IMR-90 (cell line): ENCODE data around the gene ANAPC7. TPM values are rescaled to one million over a fixed set of nuclear protein-coding genes. Genes with fewer than 3 reads are reported as not detected.
"Not testable (repeated sequence)": the region's sequence is repeated elsewhere in the genome, so short reads cannot be mapped to it uniquely, and the experiment has no call there.

Experiments used
- ATAC-seq: fragments of 200-7000 bp; cut with Tn5 transposase; 2 replicates; pipeline ENCODE4 v1.9.1; 2020; ENCODE audit warnings: low read depth, mild to moderate bottlenecking, moderate library complexity
- BruUV-seq: library from RNA; stranded (reverse); fragments of 400-500 nt; replicated peaks from 2 replicates; lab custom pipeline; 2021; lab: Mats Ljungman, UMichigan
- CTCF ChIA-PET: fragments of 300-600 bp; formaldehyde crosslinking; extraction: SDS; loops from one replicate; lab custom pipeline; 2021; ENCODE audit warnings: antibody characterized with exemption; lab: Yijun Ruan, JAX
- POLR2A ChIA-PET: fragments of 300-600 bp; sonication (Branson Sonifier 250); formaldehyde crosslinking; loops from one replicate; lab custom pipeline; 2022; ENCODE audit warnings: antibody characterized with exemption; ENCODE audit not compliant: unreplicated experiment; lab: Charles Lee
- DNase-seq: peaks from one replicate; pipeline ENCODE4 v3.0.0; 2013
- H2AFZ ChIP-seq: replicated peaks from 2 replicates; pipeline ENCODE3; 2013; ENCODE audit warnings: low read length, mild to moderate bottlenecking; ENCODE audit not compliant: poor library complexity
- H2AK5ac ChIP-seq: 2 replicates; pipeline ENCODE4 v1.6.1; 2013; ENCODE audit warnings: low read depth, low read length, inconsistent platforms
- H2AK9ac ChIP-seq: replicated peaks from 2 replicates; pipeline ENCODE3; 2013; ENCODE audit warnings: mild to moderate bottlenecking, low read depth, low read length, moderate library complexity; ENCODE audit not compliant: poor library complexity
- H2BK120ac ChIP-seq: 2 replicates; pipeline ENCODE4 v1.6.1; 2013; ENCODE audit warnings: low read depth, low read length, inconsistent platforms
- H2BK15ac ChIP-seq: 3 replicates; pipeline ENCODE4 v1.6.1; 2013; ENCODE audit warnings: low read depth, low read length, inconsistent platforms
- H2BK20ac ChIP-seq: 2 replicates; pipeline ENCODE4 v1.6.1; 2013; ENCODE audit warnings: low read depth, mild to moderate bottlenecking, inconsistent platforms, low read length, moderate library complexity
- H2BK5ac ChIP-seq: 2 replicates; pipeline ENCODE4 v1.6.1; 2013; ENCODE audit warnings: mild to moderate bottlenecking, low read depth, low read length, inconsistent platforms; ENCODE audit not compliant: poor library complexity, severe bottlenecking
- H3K14ac ChIP-seq: replicated peaks from 2 replicates; pipeline ENCODE4 v1.6.1; 2013; ENCODE audit warnings: low read depth, low read length, inconsistent platforms
- H3K18ac ChIP-seq: 2 replicates; pipeline ENCODE4 v1.6.1; 2013; ENCODE audit warnings: low read depth, low read length, control low read depth
- H3K23ac ChIP-seq: 2 replicates; pipeline ENCODE4 v1.6.1; 2013; ENCODE audit warnings: low read depth, low read length, inconsistent platforms
- H3K27ac ChIP-seq: 2 replicates; pipeline ENCODE4 v1.5.1; 2013; ENCODE audit warnings: mild to moderate bottlenecking, control low read depth, low read length; ENCODE audit not compliant: insufficient read depth
- H3K27me3 ChIP-seq: 2 replicates; pipeline ENCODE4 v1.6.1; 2013; ENCODE audit warnings: low read length; ENCODE audit not compliant: control insufficient read depth, insufficient read depth
- H3K36me3 ChIP-seq: 2 replicates; pipeline ENCODE4 v1.6.1; 2013; ENCODE audit warnings: low read length, mixed read lengths; ENCODE audit not compliant: control insufficient read depth, insufficient read depth
- H3K4ac ChIP-seq: 2 replicates; pipeline ENCODE4 v1.6.1; 2013; ENCODE audit warnings: low read depth, low read length, inconsistent platforms
- H3K4me1 ChIP-seq: 2 replicates; pipeline ENCODE4 v1.6.1; 2013; ENCODE audit warnings: low read length, mixed read lengths; ENCODE audit not compliant: control insufficient read depth, insufficient read depth
- H3K4me2 ChIP-seq: 2 replicates; pipeline ENCODE4 v1.6.1; 2013; ENCODE audit warnings: low read depth, mild to moderate bottlenecking, control low read depth, low read length, moderate library complexity
- H3K4me3 ChIP-seq: 2 replicates; pipeline ENCODE4 v1.5.1; 2013; ENCODE audit warnings: low read depth, mild to moderate bottlenecking, control low read depth, low read length, moderate library complexity; ENCODE audit not compliant: insufficient read depth
- H3K56ac ChIP-seq: 2 replicates; pipeline ENCODE4 v1.6.1; 2013; ENCODE audit warnings: low read length, inconsistent platforms; ENCODE audit not compliant: insufficient read depth; ENCODE audit errors: extremely low read depth
- H3K79me1 ChIP-seq, 2 experiments: 2 replicates each; pipeline ENCODE4 v1.6.1; 2013; ENCODE audit warnings: low read length in 2 of 2, inconsistent platforms in 1 of 2, low read depth in 1 of 2
- H3K9ac ChIP-seq: 2 replicates; pipeline ENCODE4 v1.6.1; 2013; ENCODE audit warnings: low read depth, low read length, control low read depth
- H3K9me1 ChIP-seq: 2 replicates; pipeline ENCODE4 v1.6.1; 2013; ENCODE audit warnings: low read length, inconsistent platforms; ENCODE audit not compliant: insufficient read depth
- H3K9me3 ChIP-seq: 2 replicates; pipeline ENCODE4 v1.6.1; 2013; ENCODE audit warnings: low read length; ENCODE audit not compliant: control insufficient read depth, insufficient read depth
- H4K20me1 ChIP-seq: 2 replicates; pipeline ENCODE4 v1.6.1; 2013; ENCODE audit warnings: low read length, inconsistent platforms; ENCODE audit not compliant: insufficient read depth
- H4K5ac ChIP-seq: 2 replicates; pipeline ENCODE4 v1.6.1; 2013; ENCODE audit warnings: mild to moderate bottlenecking, low read depth, low read length, control low read depth
- H4K8ac ChIP-seq, 2 experiments: 2 replicates each; pipeline ENCODE4 v1.6.1; 2013; ENCODE audit warnings: low read depth in 2 of 2, low read length in 2 of 2, control low read depth in 1 of 2, inconsistent platforms in 1 of 2
- H4K91ac ChIP-seq: 2 replicates; pipeline ENCODE4 v1.6.1; 2013; ENCODE audit warnings: low read depth, low read length, inconsistent platforms; ENCODE audit not compliant: insufficient read depth
- MAFK ChIP-seq: IDR thresholded peaks from 2 replicates; pipeline ENCODE4 v1.6.1; 2012; ENCODE audit warnings: low read depth, low read length, improper control_type of control experiment
- WGBS, 2 experiments: methylation state at CpG; one replicate each; pipeline versions ENCODE4 v1.1.5 to v1.1.7; 2013; ENCODE audit warnings: missing lambda C conversion rate in 2 of 2; ENCODE audit not compliant: insufficient read length in 1 of 2; ENCODE audit errors: extremely low coverage in 2 of 2; 5-methylcytosine and 5-hydroxymethylcytosine counted together
- dilution Hi-C: fragments of 300-500 bp; cut with HindIII; formaldehyde crosslinking; loops from one replicate; pipeline ENCODE4 v1.14.3; 2018; ENCODE audit warnings: low sequenced_read_pairs; ENCODE audit not compliant: unreplicated experiment
- in situ Hi-C: fragments of 300-500 bp; cut with MboI; formaldehyde crosslinking; loops from 3 replicates; pipeline ENCODE4 v1.14.3; 2019; ENCODE audit warnings: low sequenced_read_pairs, inconsistent platforms, mixed read lengths
- intact Hi-C: fragments of 100-400 bp; cut with micrococcal nuclease; formaldehyde crosslinking; loops from 2 replicates; pipeline ENCODE4 v1.10.0; 2022
- polyA plus RNA-seq, 3 experiments: library from polyadenylated mRNA; depleted of rRNA; stranded (reverse); fragments of >200 nt; gene quantifications; 2 replicates each; pipeline ENCODE4 v1.2.3, GENCODE V29; 2012; ENCODE audit warnings: low replicate concordance in 1 of 3
- total RNA-seq: library from RNA; depleted of rRNA; stranded (reverse); fragments of >200 nt; gene quantifications from 2 replicates; pipeline ENCODE4 v1.2.3, GENCODE V29; 2012

The ANAPC7 gene
- total and polyA plus RNA-seq, 2 of the 4 experiments (the other 2 are of a cell fraction), result 46.4 to 57.9 TPM

GRCh38 chr12:110421159-110421661, 17.7 kb upstream of the ANAPC7 start:
- Histone ChIP-seq H3K56ac (no peak overlapping the region), H4K20me1 (no peaks in the 10 kb centered on the region), H4K5ac (no peak overlapping the region), H3K4ac (no peak overlapping the region), H3K23ac (no peak overlapping the region), H3K36me3 (no peaks in the 10 kb centered on the region), H3K18ac (no peak overlapping the region), H3K4me3 (no peak overlapping the region), H2BK120ac (no peak overlapping the region), H3K14ac (no peak overlapping the region), H2AFZ (no peak overlapping the region), H3K4me2 (no peak overlapping the region), H3K27ac (no peak overlapping the region), H3K27me3 (no peaks in the 10 kb centered on the region), H2BK20ac (no peak overlapping the region), H4K8ac (no peak overlapping the region), H3K9ac (no peak overlapping the region), H3K9me3 (no peaks in the 10 kb centered on the region), H3K4me1 (0 out of 2 replicates have a peak, but pooled peaks cover 2% of the 10 kb centered on the region), H3K79me1 (no peaks in the 10 kb centered on the region), H2BK15ac (no peak overlapping the region), H3K9me1 (no peaks in the 10 kb centered on the region), H2BK5ac (no peak overlapping the region), H2AK5ac (no peak overlapping the region), H2AK9ac (no peak overlapping the region), H4K91ac (no peak overlapping the region)
- CTCF ChIA-PET, result no interaction called here
- in situ Hi-C loops (loop anchor here (5.0 kb wide), 1 partner anchor 329 kb away; no protein-coding TSS in a partner anchor), dilution Hi-C loops (no loop called here), intact Hi-C loops (no loop called here)
- POLR2A ChIA-PET, result no interaction called here
- no CpG with 5 or more reads among the region's 3 CpGs for WGBS, 2 experiments
- no TSS peak for BruUV-seq
- TF ChIP-seq MAFK, result no peak
- no peak for ATAC-seq
- no peak for DNase-seq

GRCh38 chr12:110420644-110421043, 17.1 kb upstream of the ANAPC7 start:
- in situ Hi-C loops, result loop anchor here (5.0 kb wide), 1 partner anchor 328 kb away; no protein-coding TSS in a partner anchor
- H2AK5ac ChIP-seq, dilution Hi-C loops, H2BK15ac ChIP-seq, H2BK5ac ChIP-seq, H3K4me3 ChIP-seq, H3K23ac ChIP-seq, H3K27ac ChIP-seq, H3K56ac ChIP-seq, H3K4me2 ChIP-seq, H3K14ac ChIP-seq, CTCF ChIA-PET, H3K4ac ChIP-seq, H3K4me1 ChIP-seq, H3K9ac ChIP-seq, DNase-seq, H4K8ac ChIP-seq, H3K9me1 ChIP-seq, H2AK9ac ChIP-seq, H3K18ac ChIP-seq, intact Hi-C loops, H3K9me3 ChIP-seq, ATAC-seq, H4K91ac ChIP-seq, H4K5ac ChIP-seq, BruUV-seq, H3K79me1 ChIP-seq, H2BK120ac ChIP-seq, H2AFZ ChIP-seq, H3K27me3 ChIP-seq, H2BK20ac ChIP-seq, H4K20me1 ChIP-seq, H3K36me3 ChIP-seq: not testable (repeated sequence)
- WGBS, 2 experiments, result no CpG with 5 or more reads among the region's 1 CpG
- POLR2A ChIA-PET, result interaction anchor here (0.6 kb wide), 1 partner anchor 10 kb away, joined by 3 read pairs; no protein-coding TSS in a partner anchor
